Measurements from ENCODE around the gene PBOV1. TPM values are rescaled to one million over a fixed set of nuclear protein-coding genes. Genes with fewer than 3 reads are reported as not detected.
"Not testable (repeated sequence)": the region's sequence is repeated elsewhere in the genome, so short reads cannot be mapped to it uniquely, and the experiment has no call there.

The PBOV1 gene
- total RNA-seq, 1 donor from 2014 or later = not detected

GRCh38 chr6:138219398-138219797 lies 1.1 kb upstream of the PBOV1 start:
- no peak for TF ChIP-seq CTCF (conservative IDR thresholded peaks at IDR 0.05)
- no peak for DNase-seq (ENCODE audit: low read depth, low spot score)
- Mint-ChIP-seq H3K36me3 (ENCODE audit: low read depth) (no peaks in the 10 kb centered on the region), H3K4me1 (no peaks in the 10 kb centered on the region), H3K27me3 (ENCODE audit: low read depth) (peaks cover 16% of the 10 kb centered on the region), H3K9me3 (no peaks in the 10 kb centered on the region), H3K27ac (ENCODE audit: unreplicated experiment) (no peak overlapping the region), H3K4me3 (no peak overlapping the region)

GRCh38 chr6:138215093-138215782 lies 3.1 kb downstream of the PBOV1 start:
- H3K4me3 Mint-ChIP-seq = no peak overlapping the region
- H3K9me3 Mint-ChIP-seq = no peaks in the 10 kb centered on the region
- no peaks in the 10 kb centered on the region for H3K4me1 Mint-ChIP-seq
- DNase-seq (ENCODE audit: low read depth, low spot score) = no peak
- no peaks in the 10 kb centered on the region for H3K36me3 Mint-ChIP-seq (ENCODE audit: low read depth)
- H3K27ac Mint-ChIP-seq (ENCODE audit: unreplicated experiment) = no peak overlapping the region
- no peak for TF ChIP-seq CTCF (conservative IDR thresholded peaks at IDR 0.05)
- peaks cover 20% of the 10 kb centered on the region for H3K27me3 Mint-ChIP-seq (ENCODE audit: low read depth)

GRCh38 chr6:138212530-138212929 lies 5.8 kb downstream of the PBOV1 start:
- H3K27me3 Mint-ChIP-seq (ENCODE audit: low read depth) = peaks cover 20% of the 10 kb centered on the region
- not testable (repeated sequence) for H3K4me1 Mint-ChIP-seq; H3K36me3 Mint-ChIP-seq (ENCODE audit: low read depth); H3K4me3 Mint-ChIP-seq; DNase-seq (ENCODE audit: low read depth, low spot score); H3K9me3 Mint-ChIP-seq; H3K27ac Mint-ChIP-seq (ENCODE audit: unreplicated experiment)

GRCh38 chr6:138211601-138212000 lies 6.7 kb downstream of the PBOV1 start:
- Mint-ChIP-seq H3K27ac (ENCODE audit: unreplicated experiment) (no peak overlapping the region), H3K36me3 (ENCODE audit: low read depth) (no peaks in the 10 kb centered on the region), H3K27me3 (ENCODE audit: low read depth) (peaks cover 20% of the 10 kb centered on the region), H3K4me3 (no peak overlapping the region), H3K9me3 (no peaks in the 10 kb centered on the region), H3K4me1 (no peaks in the 10 kb centered on the region)
- no peak for TF ChIP-seq CTCF (conservative IDR thresholded peaks at IDR 0.05)
- no peak for DNase-seq (ENCODE audit: low read depth, low spot score)

- Mint-ChIP-seq H3K4me1 (no peaks in the 10 kb centered on the region), H3K36me3 (ENCODE audit: low read depth) (no peaks in the 10 kb centered on the region), H3K27me3 (ENCODE audit: low read depth) (peaks cover 20% of the 10 kb centered on the region), H3K9me3 (no peaks in the 10 kb centered on the region), H3K4me3 (no peak overlapping the region), H3K27ac (ENCODE audit: unreplicated experiment) (no peak overlapping the region)
- DNase-seq (ENCODE audit: low read depth, low spot score) = no peak
- no peak for TF ChIP-seq CTCF (conservative IDR thresholded peaks at IDR 0.05)
Measured at GRCh38 chr6:138211048-138211581, 7.2 kb downstream of the PBOV1 start.

GRCh38 chr6:138206862-138207261 lies 11.4 kb downstream of the PBOV1 start:
- no peaks in the 10 kb centered on the region for H3K9me3 Mint-ChIP-seq
- H3K4me3 Mint-ChIP-seq = no peak overlapping the region
- DNase-seq (ENCODE audit: low read depth, low spot score) = no peak
- H3K36me3 Mint-ChIP-seq (ENCODE audit: low read depth) = no peaks in the 10 kb centered on the region
- H3K27ac Mint-ChIP-seq (ENCODE audit: unreplicated experiment) = no peak overlapping the region
- no peak for TF ChIP-seq CTCF (conservative IDR thresholded peaks at IDR 0.05)
- no peaks in the 10 kb centered on the region for H3K4me1 Mint-ChIP-seq
- H3K27me3 Mint-ChIP-seq (ENCODE audit: low read depth) = peaks cover 9% of the 10 kb centered on the region
